HCT116 (cell line): ENCODE data around the gene CCR5AS.

ENCODE experiments used
- ATAC-seq: fragments of 200-7000 bp; cut with Tn5 transposase; 2 replicates; pipeline ENCODE4 v1.9.1; 2020; ENCODE audit warnings: mild to moderate bottlenecking, moderate library complexity
- BruUV-seq: library from RNA; stranded (reverse); fragments of 400-500 nt; replicated peaks from 2 replicates; lab custom pipeline; 2021; lab: Mats Ljungman, UMichigan
- CTCF ChIA-PET: fragments of 300-600 bp; sonication (Branson Sonifier 250); formaldehyde crosslinking; loops from one replicate; lab custom pipeline; 2021; ENCODE audit warnings: antibody characterized with exemption; lab: Charles Lee
- POLR2A ChIA-PET: fragments of 300-600, 350-600 bp; sonication (Branson Sonifier 250); formaldehyde crosslinking; loops from one replicate; lab custom pipeline; 2021; ENCODE audit warnings: antibody characterized with exemption; lab: Charles Lee
- RAD21 ChIA-PET, 2 experiments: fragments of 300-600 bp; sonication (Branson Sonifier 250); formaldehyde crosslinking; loops; one replicate each; lab custom pipeline; 2023; ENCODE audit warnings: low total read pairs in 2 of 2; ENCODE audit not compliant: uncharacterized antibody in 2 of 2, unreplicated experiment in 2 of 2, low non-redundant PET in 1 of 2; lab: Charles Lee
- DNase-seq: peaks from one replicate; pipeline ENCODE4 v3.0.0-alpha.2; 2010; ENCODE audit warnings: low read depth, low spot score
- H2AFZ ChIP-seq: fragments of 200-600 bp; shearing (Covaris generic), sonication (generic); 2 replicates; pipeline ENCODE4 v1.6.1; 2017; ENCODE audit warnings: low read depth, mixed run types, mixed read lengths, antibody characterized with exemption, low read length; ENCODE audit not compliant: poor library complexity, severe bottlenecking
- H3K27ac ChIP-seq: 2 replicates; pipeline ENCODE4 v1.5.1; 2012; ENCODE audit warnings: low read depth, low read length
- H3K27me3 ChIP-seq: fragments of 200-600 bp; sonication (generic); 2 replicates; pipeline ENCODE4 v1.6.1; 2016; ENCODE audit warnings: mixed run types, low read length, mixed read lengths; ENCODE audit not compliant: insufficient read depth
- H3K36me3 ChIP-seq, 2 experiments: fragments of 200-500 bp in 1 of 2; fragments of 200-600 bp in 1 of 2; sonication (Bioruptor generic) in 1 of 2; sonication (generic) in 1 of 2; 2 replicates each; pipeline versions ENCODE4 v1.5.1 to v1.6.1; 2014 to 2016; ENCODE audit warnings: low read length in 2 of 2, inconsistent platforms in 1 of 2, mixed read lengths in 1 of 2, mixed run types in 1 of 2; ENCODE audit not compliant: insufficient read depth in 2 of 2, control insufficient read depth in 1 of 2
- H3K4me1 ChIP-seq, 2 experiments: fragments of 200-600 bp in 1 of 2; sonication (generic) in 1 of 2; 2 replicates each; pipeline versions ENCODE4 v1.5.1 to v1.6.1; 2012 to 2017; ENCODE audit warnings: low read length in 2 of 2, inconsistent platforms in 1 of 2, mild to moderate bottlenecking in 1 of 2, mixed read lengths in 1 of 2, mixed run types in 1 of 2, moderate library complexity in 1 of 2; ENCODE audit not compliant: insufficient read depth in 2 of 2, control insufficient read depth in 1 of 2
- H3K4me2 ChIP-seq: fragments of 200-600 bp; sonication (generic); 2 replicates; pipeline ENCODE4 v1.6.1; 2017; ENCODE audit warnings: mixed run types, low read length, mixed read lengths
- H3K4me3 ChIP-seq, 2 experiments: fragments of 200-600 bp in 1 of 2; sonication (generic) in 1 of 2; replicated peaks in 1 of 2; 2 replicates each; pipeline ENCODE4 v1.5.1; 2011 to 2016; ENCODE audit warnings: low read length in 2 of 2, control low read depth in 1 of 2, low read depth in 1 of 2, mild to moderate bottlenecking in 1 of 2, mixed read lengths in 1 of 2, mixed run types in 1 of 2
- H3K79me2 ChIP-seq: fragments of 200-600 bp; sonication (generic); 2 replicates; pipeline ENCODE4 v1.6.1; 2017; ENCODE audit warnings: mild to moderate bottlenecking, mixed run types, low read length, moderate library complexity, mixed read lengths; ENCODE audit not compliant: insufficient read depth
- H3K9ac ChIP-seq: fragments of 200-600 bp; sonication (generic); 2 replicates; pipeline ENCODE4 v1.6.1; 2016; ENCODE audit warnings: low read length, mixed read lengths
- H3K9me2 ChIP-seq: fragments of 200-600 bp; sonication (generic), shearing (Covaris generic); 2 replicates; pipeline ENCODE4 v1.6.1; 2017; ENCODE audit warnings: mixed run types, mild to moderate bottlenecking, moderate library complexity; ENCODE audit not compliant: insufficient read depth
- H3K9me3 ChIP-seq, 2 experiments: fragments of 200-500 bp in 1 of 2; fragments of 200-600 bp in 1 of 2; sonication (Bioruptor generic) in 1 of 2; sonication (generic) in 1 of 2; 2 replicates each; pipeline ENCODE4 v1.6.1; 2014 to 2017; ENCODE audit warnings: low read length in 2 of 2, mixed read lengths in 2 of 2, inconsistent platforms in 1 of 2, low read depth in 1 of 2, mild to moderate bottlenecking in 1 of 2, mixed run types in 1 of 2, moderate library complexity in 1 of 2; ENCODE audit not compliant: control insufficient read depth in 1 of 2, insufficient read depth in 1 of 2
- H4K20me1 ChIP-seq: fragments of 200-600 bp; sonication (generic), shearing (Covaris generic); 2 replicates; pipeline ENCODE4 v1.6.1; 2017; ENCODE audit warnings: mixed run types, mild to moderate bottlenecking, moderate library complexity; ENCODE audit not compliant: insufficient read depth
- ATF3 ChIP-seq: IDR thresholded peaks from 2 replicates; pipeline ENCODE4 v1.6.1; 2012
- CEBPB ChIP-seq: IDR thresholded peaks from 2 replicates; pipeline ENCODE4 v1.6.1; 2012; ENCODE audit warnings: low read depth
- CTCF ChIP-seq, 3 experiments: fragments of 200-600 bp in 1 of 3; sonication (generic) in 1 of 3; IDR thresholded peaks in 2 of 3; conservative IDR thresholded peaks in 1 of 3; 2 replicates each; pipeline ENCODE4 v1.5.1; 2012 to 2017; ENCODE audit warnings: low read depth in 2 of 3, low read length in 2 of 3, antibody characterized with exemption in 1 of 3, borderline replicate concordance in 1 of 3, control low read depth in 1 of 3, mild to moderate bottlenecking in 1 of 3, mixed read lengths in 1 of 3, mixed run types in 1 of 3, moderate library complexity in 1 of 3; ENCODE audit not compliant: insufficient read depth in 1 of 3
- EGR1 ChIP-seq: IDR thresholded peaks from 2 replicates; pipeline ENCODE4 v1.6.1; 2012; ENCODE audit warnings: low read depth
- ELF1 ChIP-seq: IDR thresholded peaks from 2 replicates; pipeline ENCODE4 v1.6.1; 2012; ENCODE audit warnings: low read depth, borderline replicate concordance
- EZH2phosphoT487 ChIP-seq: fragments of 200-600 bp; IDR thresholded peaks from 2 replicates; pipeline ENCODE4 v1.6.1; 2018; ENCODE audit warnings: antibody characterized with exemption, borderline replicate concordance
- MAX ChIP-seq: IDR thresholded peaks from 2 replicates; pipeline ENCODE4 v1.6.1; 2012
- POLR2A ChIP-seq: IDR thresholded peaks from 2 replicates; pipeline ENCODE4 v1.7.0; 2011; ENCODE audit warnings: borderline replicate concordance; ENCODE audit not compliant: insufficient read depth, insufficient read length; ENCODE audit errors: extremely low read depth
- POLR2AphosphoS5 ChIP-seq: IDR thresholded peaks from 2 replicates; pipeline ENCODE4 v1.6.1; 2011; ENCODE audit warnings: mild to moderate bottlenecking, low read depth, low read length, moderate library complexity
- RAD21 ChIP-seq: IDR thresholded peaks from 2 replicates; pipeline ENCODE4 v1.6.1; 2012; ENCODE audit warnings: low read depth, mild to moderate bottlenecking
- SP1 ChIP-seq: IDR thresholded peaks from 2 replicates; pipeline ENCODE4 v1.6.1; 2012; ENCODE audit warnings: low read depth
- TCF7L2 ChIP-seq: IDR thresholded peaks from 2 replicates; pipeline ENCODE4 v1.7.0; 2011; ENCODE audit warnings: borderline replicate concordance, inconsistent platforms; ENCODE audit not compliant: insufficient read depth, insufficient read length; ENCODE audit errors: extremely low read depth
- YY1 ChIP-seq: IDR thresholded peaks from 2 replicates; pipeline ENCODE4 v1.6.1; 2011; ENCODE audit warnings: low read length, low read depth, moderate library complexity, mild to moderate bottlenecking; ENCODE audit not compliant: insufficient replicate concordance; ENCODE audit errors: extremely low read depth
- ZBTB33 ChIP-seq: IDR thresholded peaks from 2 replicates; pipeline ENCODE4 v1.6.1; 2011; ENCODE audit warnings: mild to moderate bottlenecking, low read length, moderate library complexity; ENCODE audit not compliant: insufficient replicate concordance; ENCODE audit errors: extremely low read depth
- ZFX ChIP-seq: fragments of 450-650 bp; IDR thresholded peaks from 2 replicates; pipeline ENCODE4 v1.6.1; 2017
- ZNF274 ChIP-seq: fragments of 200-500 bp; sonication (Bioruptor generic); IDR thresholded peaks from 2 replicates; pipeline ENCODE4 v1.6.1; 2014; ENCODE audit warnings: mild to moderate bottlenecking, low read depth, low read length, inconsistent platforms
- intact Hi-C: fragments of 100-400 bp; cut with micrococcal nuclease; formaldehyde crosslinking; loops from 2 replicates; pipeline ENCODE4 v1.10.0; 2022

The CCR5AS gene

GRCh38 chr3:46365041-46365440 lies 41.8 kb downstream of the CCR5AS start:
- DNase-seq = no peak
- ATAC-seq = no peak
- Histone ChIP-seq H3K79me2 (no peaks in the 10 kb centered on the region), H3K4me3 (no peak overlapping the region), H3K9me3 (no peaks in the 10 kb centered on the region), H3K4me1 (no peaks in the 10 kb centered on the region), H3K9me2 (no peaks in the 10 kb centered on the region), H3K36me3 (no peaks in the 10 kb centered on the region), H3K4me2 (no peak overlapping the region), H3K27ac (no peak overlapping the region), H3K27me3 (peaks cover 11% of the 10 kb centered on the region), H4K20me1 (no peaks in the 10 kb centered on the region), H3K9ac (no peak overlapping the region), H2AFZ (no peak overlapping the region)
- BruUV-seq = no TSS peak
- CTCF ChIA-PET = interaction anchor here (2.0 kb wide), 1 partner anchor 13 kb away, joined by 8 read pairs; no protein-coding TSS in a partner anchor
- TF ChIP-seq EGR1 (no peak), POLR2A (no peak), RAD21 (no peak), CEBPB (no peak), CTCF (IDR thresholded peaks at IDR 0.05 in 2 of 3, conservative IDR thresholded peaks at IDR 0.05 in 1 of 3; ENCODE audit: borderline replicate concordance in 1 of 3, insufficient read depth in 1 of 3, low read depth in 2 of 3, low read length in 2 of 3) (no peak), ATF3 (no peak), SP1 (no peak), ZNF274 (no peak), POLR2AphosphoS5 (no peak), ZFX (no peak), YY1 (no peak), ZBTB33 (no peak), MAX (no peak), EZH2phosphoT487 (no peak), ELF1 (no peak), TCF7L2 (no peak)
- RAD21 ChIA-PET = no interaction called here
- POLR2A ChIA-PET = no interaction called here
- intact Hi-C loops = loop anchor here (5.0 kb wide), 1 partner anchor 268 kb away; no protein-coding TSS in a partner anchor
